ENCODE results near the gene PBX1.

The PBX1 gene

GRCh38 chr1:164846731-164847691 is 288.0 kb downstream of the PBX1 start:
- no peaks in the 10 kb centered on the region for H3K27me3 ChIP-seq
- no peaks in the 10 kb centered on the region for H3K9me3 ChIP-seq
- no peaks in the 10 kb centered on the region for H3K4me1 ChIP-seq (ENCODE audit: control insufficient read depth in 1 of 2, insufficient read depth in 1 of 2, low read depth in 1 of 2, low read length in 1 of 2)
- no peak for TF ChIP-seq CTCF (IDR thresholded peaks at IDR 0.05)
- no peak overlapping the region for H3K4me3 ChIP-seq (ENCODE audit: low read depth in 1 of 2, low read length in 1 of 2)
- no peak overlapping the region for H3K27ac ChIP-seq
- no peaks in the 10 kb centered on the region for H3K36me3 ChIP-seq

GRCh38 chr1:164853146-164853545 is 294.2 kb downstream of the PBX1 start:
- Histone ChIP-seq H3K27me3 (no peaks in the 10 kb centered on the region), H3K4me1 (ENCODE audit: control insufficient read depth in 1 of 2, insufficient read depth in 1 of 2, low read depth in 1 of 2, low read length in 1 of 2) (no peaks in the 10 kb centered on the region), H3K27ac (no peak overlapping the region), H3K4me3 (ENCODE audit: low read depth in 1 of 2, low read length in 1 of 2) (no peak overlapping the region), H3K9me3 (no peaks in the 10 kb centered on the region), H3K36me3 (no peaks in the 10 kb centered on the region)
- TF ChIP-seq CTCF (IDR thresholded peaks at IDR 0.05), result no peak

- H3K36me3 ChIP-seq, result no peaks in the 10 kb centered on the region
- TF ChIP-seq CTCF (IDR thresholded peaks at IDR 0.05), result no peak
- H3K27me3 ChIP-seq, result no peaks in the 10 kb centered on the region
- H3K9me3 ChIP-seq, result no peaks in the 10 kb centered on the region
- no peak overlapping the region for H3K27ac ChIP-seq
- no peaks in the 10 kb centered on the region for H3K4me1 ChIP-seq (ENCODE audit: control insufficient read depth in 1 of 2, insufficient read depth in 1 of 2, low read depth in 1 of 2, low read length in 1 of 2)
- H3K4me3 ChIP-seq (ENCODE audit: low read depth in 1 of 2, low read length in 1 of 2), result no peak overlapping the region
Observed at GRCh38 chr1:164855716-164856329, 296.8 kb downstream of the PBX1 start.

- no peak overlapping the region for H3K27ac ChIP-seq
- no peak for TF ChIP-seq CTCF (IDR thresholded peaks at IDR 0.05)
- no peak overlapping the region for H3K4me3 ChIP-seq (ENCODE audit: low read depth in 1 of 2, low read length in 1 of 2)
- H3K4me1 ChIP-seq (ENCODE audit: control insufficient read depth in 1 of 2, insufficient read depth in 1 of 2, low read depth in 1 of 2, low read length in 1 of 2), result no peaks in the 10 kb centered on the region
- H3K9me3 ChIP-seq, result no peaks in the 10 kb centered on the region
- H3K27me3 ChIP-seq, result no peaks in the 10 kb centered on the region
- H3K36me3 ChIP-seq, result no peaks in the 10 kb centered on the region
Observed at GRCh38 chr1:164856381-164856780, 297.4 kb downstream of the PBX1 start.

GRCh38 chr1:164857439-164857838 is 298.5 kb downstream of the PBX1 start:
- H3K4me3 ChIP-seq (ENCODE audit: low read depth in 1 of 2, low read length in 1 of 2), result no peak overlapping the region
- no peaks in the 10 kb centered on the region for H3K4me1 ChIP-seq (ENCODE audit: control insufficient read depth in 1 of 2, insufficient read depth in 1 of 2, low read depth in 1 of 2, low read length in 1 of 2)
- H3K9me3 ChIP-seq, result no peaks in the 10 kb centered on the region
- H3K27me3 ChIP-seq, result no peaks in the 10 kb centered on the region
- H3K36me3 ChIP-seq, result no peaks in the 10 kb centered on the region
- no peak for TF ChIP-seq CTCF (IDR thresholded peaks at IDR 0.05)
- no peak overlapping the region for H3K27ac ChIP-seq

All from neutrophil (primary cell).